HG03521 (cell line): Measurements from ENCODE around the gene PMM2.

ENCODE experiments used
- ATAC-seq: cut with Tn5 transposase; IDR thresholded peaks from one replicate; pipeline ENCODE4 v1.9.1; 2021; ENCODE audit warnings: mild to moderate bottlenecking, moderate library complexity; ENCODE audit not compliant: unreplicated experiment

The PMM2 gene

GRCh38 chr16:8849411-8850011 lies 51.9 kb downstream of the PMM2 start:
- no peak for ATAC-seq

DNA sequence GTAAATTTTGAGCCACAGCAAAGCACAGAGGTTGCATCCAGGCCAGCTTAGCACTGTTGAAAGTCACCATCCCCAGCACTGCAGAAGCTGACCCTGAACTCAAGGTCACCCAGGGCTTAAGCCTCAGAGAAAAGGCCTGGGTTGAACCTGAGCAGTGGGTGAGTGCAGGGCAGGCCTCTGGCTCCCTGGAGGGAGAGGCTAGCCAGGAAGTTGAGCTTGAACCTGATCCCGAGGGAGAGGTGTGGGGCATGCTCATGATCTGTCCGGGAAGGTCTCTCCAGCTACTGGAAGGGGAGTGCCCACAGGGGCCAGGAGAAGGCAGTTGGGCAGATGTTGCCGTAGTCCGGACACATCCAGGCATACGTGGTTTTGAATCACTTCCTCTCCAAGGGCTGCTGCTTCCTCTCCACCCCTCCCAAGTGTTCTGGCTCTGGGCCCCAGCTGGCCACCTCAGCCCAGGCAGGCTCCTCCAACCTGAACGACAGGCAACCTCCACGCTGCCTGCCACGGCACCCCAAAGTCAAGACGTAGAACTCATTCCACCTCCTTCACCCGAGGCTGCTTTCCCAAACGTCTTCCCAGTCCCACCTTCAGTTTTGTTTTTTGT lies 52.7 kb downstream of the PMM2 start:
- no peak for ATAC-seq

DNA sequence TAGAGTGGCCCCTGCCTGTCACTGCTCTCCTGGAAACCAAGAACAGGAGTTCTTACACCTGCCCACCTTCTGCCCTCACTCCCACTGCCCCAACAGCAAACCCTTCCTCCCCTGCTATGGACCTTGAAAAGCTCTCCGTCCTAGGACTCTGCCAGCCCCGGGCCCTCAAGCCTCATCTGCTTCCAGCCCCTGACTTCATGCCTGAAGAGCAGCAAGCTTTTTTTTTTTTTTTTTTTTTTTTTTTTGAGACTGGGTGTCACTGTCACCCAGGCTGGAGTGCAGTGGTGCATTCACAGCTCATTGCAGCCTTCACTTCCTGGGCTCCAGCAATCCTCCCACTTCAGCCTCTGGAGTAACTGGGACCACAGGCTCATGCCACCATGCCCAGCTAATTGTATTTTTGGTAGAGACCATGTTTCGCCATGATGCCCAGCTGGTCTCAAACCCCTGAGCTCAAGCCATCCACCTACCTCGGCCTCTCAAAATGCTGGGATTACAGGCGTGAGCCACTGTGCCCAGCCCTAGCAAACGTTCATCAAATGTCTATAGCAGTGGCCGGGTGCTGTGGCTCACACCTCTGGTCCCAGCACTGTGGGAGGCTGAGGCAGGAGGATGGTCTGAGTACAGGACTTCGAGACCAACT lies 54.2 kb downstream of the PMM2 start:
- ATAC-seq = no peak

DNA sequence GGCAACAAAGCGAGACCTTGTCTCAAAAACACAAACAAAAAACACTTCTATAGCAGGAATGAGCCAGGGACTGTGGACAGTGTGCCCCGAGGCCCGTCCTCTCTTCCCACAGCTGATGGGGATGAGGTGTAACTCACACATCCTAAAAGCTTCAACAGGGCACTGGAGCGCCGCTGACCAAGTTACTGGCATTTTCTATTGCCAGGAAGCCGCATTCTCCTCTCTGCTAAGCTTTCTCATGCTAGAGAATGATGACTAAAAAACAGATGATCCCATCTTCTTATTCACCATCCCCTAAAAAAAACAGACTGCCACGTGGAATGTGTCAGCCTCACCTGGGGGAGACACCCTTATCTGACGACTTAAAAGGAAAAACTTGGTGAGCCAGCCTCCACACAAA lies 54.9 kb downstream of the PMM2 start:
- ATAC-seq = no peak

DNA sequence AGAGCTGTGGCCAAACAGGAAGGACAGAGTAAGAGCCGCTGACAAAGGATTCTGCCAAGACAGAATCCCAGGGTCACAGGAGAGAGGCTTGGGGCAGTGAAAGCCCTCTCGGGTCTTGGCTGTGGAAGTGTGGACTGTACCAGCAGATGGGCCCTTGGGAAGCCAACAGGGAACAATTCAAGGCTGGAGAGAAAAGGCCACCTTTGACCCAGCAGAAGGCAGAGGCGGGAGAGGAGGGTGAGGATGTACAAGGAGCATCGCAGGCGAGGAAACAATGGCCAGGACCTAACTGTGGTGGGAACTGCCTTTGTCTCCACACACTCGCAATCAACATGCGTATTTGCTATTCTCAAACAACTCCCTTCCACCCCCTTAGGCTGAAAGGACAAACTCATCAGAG lies 55.5 kb downstream of the PMM2 start:
- ATAC-seq = no peak

- ATAC-seq = no peak
These were observed 56.0 kb downstream of the PMM2 start for GRCh38 chr16:8853611-8854010.

DNA sequence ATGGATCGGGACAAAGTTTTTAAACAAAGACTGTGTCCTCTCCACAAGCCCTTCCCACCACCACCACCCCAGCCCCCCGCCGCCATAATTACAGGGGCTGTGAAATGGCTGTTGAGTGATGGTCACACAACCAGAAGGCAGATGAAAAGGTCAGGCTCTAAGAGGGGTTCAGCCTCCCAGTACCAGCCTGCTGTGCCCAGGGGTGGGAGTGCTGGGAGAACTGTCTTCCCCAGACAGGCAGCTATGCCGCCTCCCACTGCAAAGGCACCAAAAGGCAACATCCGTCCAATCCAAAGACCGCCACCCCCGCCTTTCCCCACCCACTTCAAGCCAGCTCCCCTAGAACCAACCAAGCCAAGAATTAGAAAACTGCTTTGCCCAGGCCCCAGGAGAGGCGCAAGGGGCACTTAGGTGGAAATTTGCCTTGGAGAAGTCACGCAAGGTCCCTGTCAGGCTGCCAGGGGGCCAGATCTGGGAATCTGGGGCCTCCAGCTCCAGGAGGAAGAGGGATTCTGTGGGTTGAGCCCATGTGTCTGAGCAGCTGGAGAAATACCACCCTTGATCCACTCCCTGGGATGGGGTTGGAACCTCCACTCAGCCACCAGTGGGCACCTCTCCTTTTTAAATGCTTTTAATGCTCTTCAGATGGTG lies 56.8 kb downstream of the PMM2 start:
- ATAC-seq = no peak

DNA sequence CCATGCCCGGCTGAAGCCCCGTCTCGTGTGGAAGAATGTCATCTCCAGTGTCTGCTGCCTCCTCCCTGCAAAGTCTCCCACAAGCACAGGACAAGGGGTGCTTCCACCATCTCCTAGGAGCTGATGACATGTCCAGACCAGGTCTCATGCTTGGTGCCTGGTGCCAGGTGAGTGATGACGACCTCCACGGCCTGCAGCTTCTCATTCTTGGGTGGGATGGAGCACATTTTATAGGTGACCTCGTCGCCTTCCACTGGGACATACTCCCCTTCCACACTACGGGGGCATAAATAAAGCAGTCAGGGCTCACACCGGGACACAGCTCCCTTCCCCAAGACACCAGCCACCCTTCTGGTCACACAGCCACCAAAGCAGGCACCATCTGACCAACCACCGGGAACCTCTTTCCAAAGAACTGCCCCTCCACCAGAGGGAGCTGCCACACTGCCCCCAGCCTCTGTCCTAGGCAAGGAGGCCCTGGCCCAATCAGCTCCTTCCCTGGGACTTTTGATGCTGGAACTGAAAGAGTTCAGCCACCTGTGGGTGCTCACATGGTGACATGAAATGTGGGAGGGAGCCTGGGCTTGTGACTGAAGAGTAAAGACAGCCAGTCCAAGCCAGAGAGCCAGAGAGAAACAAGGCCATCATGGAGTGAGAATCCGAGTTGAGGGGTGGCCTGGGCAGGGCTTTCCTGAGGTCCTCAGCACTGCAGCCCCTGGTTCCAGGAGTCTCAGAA lies 57.6 kb downstream of the PMM2 start:
- ATAC-seq = no peak

GRCh38 chr16:8855972-8856371 lies 58.3 kb downstream of the PMM2 start:
- no peak for ATAC-seq

DNA sequence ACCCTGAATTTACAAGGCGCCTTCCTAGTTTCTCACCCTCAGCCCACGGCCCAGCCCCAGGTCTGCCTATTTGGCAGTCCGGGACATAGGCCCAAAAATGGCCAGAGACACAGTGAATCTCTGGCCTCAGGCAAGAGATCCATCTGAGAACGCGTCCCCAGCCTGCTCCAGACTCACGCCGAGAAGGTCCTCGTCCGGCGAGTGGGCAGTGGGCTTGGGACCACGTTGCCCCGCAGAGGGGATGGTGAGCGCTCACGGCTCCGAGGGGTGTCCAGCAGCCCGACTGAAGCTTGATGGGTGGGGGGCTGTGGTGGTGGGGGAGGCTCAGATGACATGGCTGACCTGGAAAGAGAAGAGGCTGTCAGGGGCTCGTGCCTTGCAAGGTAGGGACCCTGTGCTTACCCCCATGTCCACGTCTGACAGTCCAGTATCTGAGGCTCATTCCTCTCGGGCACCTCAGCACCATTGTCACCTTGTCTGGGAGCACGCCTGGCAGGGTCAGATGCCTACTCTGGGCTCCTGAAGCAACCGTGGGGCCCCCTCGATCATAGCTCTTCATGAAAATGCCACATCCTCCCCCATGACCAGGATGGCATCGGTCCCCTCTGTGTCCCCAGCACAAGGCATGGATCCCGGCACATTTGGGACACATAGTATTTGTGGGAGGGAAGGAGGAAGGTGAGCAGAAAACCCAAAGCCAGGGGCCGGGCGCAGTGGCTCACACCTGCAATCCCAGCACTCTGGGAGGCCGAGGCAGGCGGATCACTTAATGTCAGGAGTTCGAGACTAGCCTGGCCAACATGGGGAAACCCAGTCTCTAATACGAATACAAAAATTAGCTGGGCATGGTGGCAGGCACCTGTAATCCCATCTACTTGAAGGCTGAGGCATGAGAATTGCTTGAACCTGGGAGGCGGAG lies 61.6 kb downstream of the PMM2 start:
- ATAC-seq = no peak

GRCh38 chr16:8859913-8860881 lies 62.6 kb downstream of the PMM2 start:
- ATAC-seq = no peak

DNA sequence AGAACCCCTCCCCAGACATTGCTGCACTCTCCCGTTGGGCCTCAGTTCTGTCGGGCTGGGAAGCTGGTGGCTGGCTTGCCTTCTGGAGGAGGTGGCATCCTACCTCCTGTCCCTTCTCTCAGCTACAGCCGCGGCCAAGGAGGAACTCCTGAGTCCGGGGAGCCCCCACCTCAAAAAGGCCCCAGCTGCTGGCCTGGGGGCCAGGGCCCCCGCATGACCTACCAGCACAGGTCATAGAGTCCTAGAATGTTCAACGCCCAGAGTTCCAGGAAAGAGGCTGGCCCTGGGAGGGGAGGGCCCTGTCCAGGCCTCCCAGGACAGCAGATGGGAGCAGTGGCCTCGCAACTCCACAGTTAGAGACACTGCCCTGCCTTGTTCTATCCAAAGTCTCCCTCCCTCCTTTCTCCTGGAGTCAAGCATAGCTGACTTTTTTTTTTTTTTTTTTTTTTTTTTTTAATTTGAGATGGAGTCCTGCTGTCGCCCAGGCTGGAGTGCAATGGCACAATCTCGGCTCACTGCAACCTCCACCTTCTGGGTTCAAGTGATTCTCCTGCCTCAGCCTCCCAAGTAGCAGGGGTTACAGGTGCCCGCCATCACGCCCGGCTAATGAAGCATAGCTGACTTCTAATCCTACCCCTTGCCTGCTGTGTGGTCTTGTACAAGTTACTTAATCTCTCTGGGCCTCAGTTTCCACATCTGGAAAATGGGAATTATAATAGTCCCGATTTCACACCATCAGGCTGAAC lies 64.1 kb downstream of the PMM2 start:
- ATAC-seq = no peak

DNA sequence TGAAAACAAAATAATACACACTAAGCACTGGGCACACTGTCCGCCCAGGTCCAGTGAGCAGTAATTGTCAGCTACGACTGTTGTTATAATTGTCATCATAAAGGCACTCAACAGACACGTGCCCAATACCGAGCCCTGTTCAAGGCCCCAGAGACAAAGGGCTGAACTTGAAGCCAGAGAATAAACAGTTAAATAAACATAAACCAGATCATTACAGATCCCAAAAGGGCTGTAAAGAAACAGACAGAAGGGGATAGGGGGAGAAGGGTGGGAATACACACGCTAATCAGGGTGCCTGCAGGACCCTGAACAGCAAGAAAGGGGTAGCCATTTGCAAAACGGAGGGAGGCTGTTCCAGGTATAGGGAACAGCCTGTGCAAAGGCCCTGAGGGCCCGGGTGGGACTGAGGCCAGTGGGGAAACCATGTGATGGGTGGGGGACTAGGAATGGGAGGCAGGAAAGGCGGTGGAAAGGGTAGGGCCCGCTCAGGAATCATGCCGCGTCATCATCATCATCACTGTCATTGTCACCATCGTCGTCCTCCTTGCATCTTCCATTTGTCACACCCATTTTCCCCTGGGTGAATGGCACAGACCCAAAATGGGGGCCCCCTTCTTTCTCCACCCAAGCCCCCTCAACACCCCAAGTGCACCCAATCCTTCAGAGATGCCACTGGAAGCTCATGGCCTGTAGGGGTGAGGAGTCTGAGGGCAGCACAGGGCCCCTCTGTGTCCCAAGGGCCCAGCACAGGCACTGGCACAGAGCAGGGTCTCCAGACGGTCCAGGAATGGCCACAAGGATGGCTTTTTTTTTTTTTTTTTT lies 64.9 kb downstream of the PMM2 start:
- ATAC-seq = no peak

- ATAC-seq = no peak
These were observed 66.2 kb downstream of the PMM2 start for GRCh38 chr16:8863594-8864424.

GRCh38 chr16:8864480-8865110 lies 67.0 kb downstream of the PMM2 start:
- no peak for ATAC-seq

GRCh38 chr16:8865145-8865882 lies 67.7 kb downstream of the PMM2 start:
- no peak for ATAC-seq
